WTC11 (cell line): ENCODE measurements around the gene FAR1. TPM values are rescaled to one million over a fixed set of nuclear protein-coding genes. Genes with fewer than 3 reads are reported as not detected.
A peak's percentile ranks its signal among the peaks of the same experiment; 100 is the strongest.

Source experiments
- ATAC-seq: fragments of 200-7000 bp; cut with Tn5 transposase; 2 replicates; pipeline ENCODE4 v1.10.0; 2021; ENCODE audit warnings: mild to moderate bottlenecking, moderate library complexity
- CTCF ChIA-PET: fragments of 300-600 bp; sonication (Branson Sonifier 250); formaldehyde crosslinking; loops from one replicate; lab custom pipeline; 2021; ENCODE audit warnings: antibody characterized with exemption; lab: Charles Lee
- POLR2A ChIA-PET: fragments of 350-600 bp; sonication (Branson Sonifier 250); formaldehyde crosslinking; loops from one replicate; lab custom pipeline; 2021; ENCODE audit warnings: antibody characterized with exemption; lab: Charles Lee
- DNase-seq: peaks from one replicate; pipeline ENCODE4 v3.0.0; 2021; ENCODE audit warnings: low spot score
- H3K27ac Mint-ChIP-seq: 2 replicates; pipeline ENCODE4 v1.8.0; 2021; ENCODE audit warnings: mixed read lengths
- H3K27me3 Mint-ChIP-seq: 2 replicates; pipeline ENCODE4 v1.8.0; 2021; ENCODE audit warnings: low read depth, mild to moderate bottlenecking, moderate library complexity, mixed read lengths
- H3K36me3 Mint-ChIP-seq: 2 replicates; pipeline ENCODE4 v1.8.0; 2021; ENCODE audit warnings: mixed read lengths
- H3K4me1 Mint-ChIP-seq: 2 replicates; pipeline ENCODE4 v1.8.0; 2022; ENCODE audit warnings: mixed read lengths
- H3K4me3 Mint-ChIP-seq: 2 replicates; pipeline ENCODE4 v1.8.0; 2021; ENCODE audit warnings: mild to moderate bottlenecking, moderate library complexity, mixed read lengths
- H3K9me3 Mint-ChIP-seq: 2 replicates; pipeline ENCODE4 v1.8.0; 2021; ENCODE audit warnings: mixed read lengths
- ARID4B ChIP-seq: sonication (generic); formaldehyde crosslinking; IDR thresholded peaks from 2 replicates; pipeline ENCODE4 v1.8.0; 2023; ENCODE audit warnings: missing genetic modification reagents, mild to moderate bottlenecking, borderline replicate concordance
- CBFB ChIP-seq: sonication (generic); formaldehyde crosslinking; IDR thresholded peaks from 2 replicates; pipeline ENCODE4 v1.8.1; 2022; ENCODE audit warnings: mild to moderate bottlenecking, low read depth, missing genetic modification reagents
- CREB1 ChIP-seq: sonication (generic); formaldehyde crosslinking; IDR thresholded peaks from 2 replicates; pipeline ENCODE4 v1.8.0; 2023; ENCODE audit warnings: mild to moderate bottlenecking, missing genetic modification reagents
- ERG ChIP-seq: fragments of 250-450 bp; sonication (Bioruptor Pico); IDR thresholded peaks from 2 replicates; pipeline ENCODE4 v1.8.0; 2021; ENCODE audit warnings: mild to moderate bottlenecking
- ETV6 ChIP-seq: sonication (generic); formaldehyde crosslinking; IDR thresholded peaks from 2 replicates; pipeline ENCODE4 v1.8.1; 2022; ENCODE audit warnings: mild to moderate bottlenecking, missing genetic modification reagents
- JUN ChIP-seq: sonication (generic); formaldehyde crosslinking; IDR thresholded peaks from 2 replicates; pipeline ENCODE4 v1.8.0; 2023; ENCODE audit warnings: mild to moderate bottlenecking, missing genetic modification reagents
- NR1H2 ChIP-seq: sonication (generic); formaldehyde crosslinking; IDR thresholded peaks from 2 replicates; pipeline ENCODE4 v1.9.0; 2021; ENCODE audit warnings: mild to moderate bottlenecking, moderate library complexity, missing genetic modification reagents
- RORB ChIP-seq: fragments of 250-450 bp; sonication (Bioruptor Pico); IDR thresholded peaks from 2 replicates; pipeline ENCODE4 v1.9.0; 2021; ENCODE audit warnings: mild to moderate bottlenecking
- SP1 ChIP-seq: sonication (generic); formaldehyde crosslinking; conservative IDR thresholded peaks from 2 replicates; pipeline ENCODE4 v1.8.1; 2022; ENCODE audit warnings: missing genetic modification reagents
- TEAD1 ChIP-seq: sonication (generic); formaldehyde crosslinking; IDR thresholded peaks from 2 replicates; pipeline ENCODE4 v1.8.0; 2022; ENCODE audit warnings: mild to moderate bottlenecking, missing genetic modification reagents
- TP53 ChIP-seq: sonication (generic); formaldehyde crosslinking; IDR thresholded peaks from 2 replicates; pipeline ENCODE4 v1.8.1; 2023; ENCODE audit warnings: mild to moderate bottlenecking, missing genetic modification reagents
- USF2 ChIP-seq: sonication (generic); formaldehyde crosslinking; IDR thresholded peaks from 2 replicates; pipeline ENCODE4 v1.8.1; 2023; ENCODE audit warnings: mild to moderate bottlenecking, missing genetic modification reagents, moderate library complexity
- ZBTB21 ChIP-seq: sonication (generic); formaldehyde crosslinking; IDR thresholded peaks from 2 replicates; pipeline ENCODE4 v1.8.1; 2023; ENCODE audit warnings: mild to moderate bottlenecking, missing genetic modification reagents, borderline replicate concordance
- ZNF121 ChIP-seq: sonication (generic); formaldehyde crosslinking; IDR thresholded peaks from 2 replicates; pipeline ENCODE4 v1.8.0; 2023; ENCODE audit warnings: missing genetic modification reagents
- ZNF138 ChIP-seq: sonication (generic); formaldehyde crosslinking; conservative IDR thresholded peaks from 2 replicates; pipeline ENCODE4 v1.8.1; 2022; ENCODE audit warnings: mild to moderate bottlenecking, moderate library complexity, missing genetic modification reagents
- ZNF219 ChIP-seq: sonication (generic); formaldehyde crosslinking; IDR thresholded peaks from 2 replicates; pipeline ENCODE4 v1.8.0; 2023; ENCODE audit warnings: missing genetic modification reagents, mild to moderate bottlenecking, borderline replicate concordance
- ZNF396 ChIP-seq: fragments of 250-450 bp; sonication (Bioruptor Pico); IDR thresholded peaks from 2 replicates; pipeline ENCODE4 v1.8.0; 2021; ENCODE audit warnings: mild to moderate bottlenecking, moderate library complexity, borderline replicate concordance
- ZNF532 ChIP-seq: fragments of 250-450 bp; sonication (Bioruptor Pico); IDR thresholded peaks from 2 replicates; pipeline ENCODE4 v1.9.0; 2021; ENCODE audit warnings: mild to moderate bottlenecking, borderline replicate concordance
- ZNF671 ChIP-seq: fragments of 250-450 bp; sonication (Bioruptor Pico); IDR thresholded peaks from 2 replicates; pipeline ENCODE4 v1.8.0; 2021; ENCODE audit warnings: mild to moderate bottlenecking
- total RNA-seq: library from RNA; stranded (reverse); gene quantifications from 3 replicates; pipeline ENCODE4 v1.2.3, GENCODE V29; 2021

The FAR1 gene
- total RNA-seq, 1 experiment from 2014 or later: 63.9 TPM

GRCh38 chr11:13667245-13667644 lies 1.2 kb upstream of the FAR1 start:
- H3K4me3 Mint-ChIP-seq: peak overlapping the region; percentile 82
- ATAC-seq: no peak
- TF ChIP-seq ETV6 (no peak), SP1 (CRISPR knock-in tag) (no peak), USF2 (CRISPR knock-in tag) (no peak), JUN (CRISPR knock-in tag) (no peak), ZNF671 (no peak), TP53 (CRISPR knock-in tag) (no peak), ERG (CRISPR knock-in tag) (no peak), ZNF219 (CRISPR knock-in tag) (no peak), NR1H2 (CRISPR knock-in tag) (no peak), ZNF532 (no peak), ARID4B (CRISPR knock-in tag) (no peak), ZNF138 (CRISPR knock-in tag) (no peak), RORB (CRISPR knock-in tag) (no peak), ZBTB21 (CRISPR knock-in tag) (no peak)
- no peaks in the 10 kb centered on the region for H3K36me3 Mint-ChIP-seq
- DNase-seq: no peak
- H3K4me1 Mint-ChIP-seq: peaks cover 32% of the 10 kb centered on the region
- no peak overlapping the region for H3K27ac Mint-ChIP-seq
- ChIA-PET CTCF (interaction anchor here (0.8 to 2.1 kb wide), 5 partner anchors 10 to 180 kb away, joined by 3 to 7 read pairs (median 5); no protein-coding TSS in a partner anchor), POLR2A (interaction anchor here (0.6 to 1.4 kb wide), 2 partner anchors 204 to 275 kb away, joined by 3 to 5 read pairs; partner anchors contain the start of gene BTBD10)
- no peaks in the 10 kb centered on the region; the same call in 1 of the 2 replicates for H3K27me3 Mint-ChIP-seq
- 0 out of 2 replicates have a peak, but pooled peaks cover 3% of the 10 kb centered on the region for H3K9me3 Mint-ChIP-seq

- Mint-ChIP-seq H3K27me3 (no peaks in the 10 kb centered on the region), H3K36me3 (no peaks in the 10 kb centered on the region), H3K27ac (peak overlapping the region; percentile 77; the same call in 1 of the 2 replicates), H3K4me3 (peak overlapping the region; percentile 82)
- TF ChIP-seq TEAD1 (CRISPR knock-in tag) (no peak), ZNF396 (no peak), CREB1 (CRISPR knock-in tag) (no peak), ERG (CRISPR knock-in tag) (no peak), ZNF121 (CRISPR knock-in tag) (no peak), CBFB (no peak)
- TF ChIP-seq, all 79 proteins: peak for 0
- DNase-seq: no peak
- no peaks in the 10 kb centered on the region for H3K9me3 Mint-ChIP-seq
- H3K4me1 Mint-ChIP-seq: peaks cover 37% of the 10 kb centered on the region
- no peak for ATAC-seq
- ChIA-PET POLR2A (interaction anchor here (1.4 kb wide), 1 partner anchor 204 kb away, joined by 5 read pairs; the partner anchor contains the start of gene BTBD10), CTCF (interaction anchor here (0.8 to 2.1 kb wide), 5 partner anchors 10 to 181 kb away, joined by 3 to 7 read pairs (median 5); no protein-coding TSS in a partner anchor)
Observed at GRCh38 chr11:13667795-13668101, 720 bp upstream of the FAR1 start.
